Measurements from ENCODE around the gene DNLZ.
A peak's percentile ranks its signal among the peaks of the same experiment; 100 is the strongest.

Gene DNLZ

DNA sequence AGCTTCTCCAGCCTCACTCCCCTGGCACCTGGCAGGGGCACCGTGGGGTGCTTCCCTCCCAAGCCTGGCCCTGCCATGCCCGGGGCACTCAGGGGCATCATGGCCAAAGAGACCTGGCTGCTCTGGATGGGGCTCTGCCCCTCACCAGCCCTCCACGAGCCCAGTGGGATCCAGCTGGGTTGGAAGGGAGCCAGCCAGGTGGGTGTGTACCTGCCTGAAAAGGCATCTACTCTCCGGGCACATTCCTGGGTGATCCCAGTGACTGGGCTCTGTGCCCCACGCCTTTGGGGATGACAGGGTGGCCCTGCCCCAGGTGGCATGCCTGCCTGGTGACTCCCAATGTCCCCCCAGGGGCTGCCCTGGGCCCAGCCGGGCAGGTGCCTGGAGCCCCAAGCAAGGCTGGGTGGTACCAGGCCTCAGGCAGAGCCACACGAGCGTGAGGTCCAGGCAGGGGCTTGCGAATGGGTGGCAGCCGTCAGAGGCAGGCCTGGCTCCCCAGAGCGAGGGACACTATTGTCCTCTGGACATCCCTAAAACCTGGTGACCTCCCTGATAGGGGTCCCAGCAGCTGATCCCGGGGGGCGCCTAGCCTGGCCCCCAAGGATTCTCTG, 35.4 kb downstream of the DNLZ start:
- Histone ChIP-seq H3K36me3 (ENCODE audit: control insufficient read depth, insufficient read depth, low read length) (no peaks in the 10 kb centered on the region), H3K4me2 (ENCODE audit: low read length) (peak overlapping the region; percentile 87), H3K4me1 (no peaks in the 10 kb centered on the region), H3K27ac (no peak overlapping the region), H3K9me3 (ENCODE audit: control insufficient read depth, low read length) (no peaks in the 10 kb centered on the region), H2AFZ (no peak overlapping the region), H3K79me2 (no peaks in the 10 kb centered on the region), H3K9ac (no peak overlapping the region), H3K27me3 (ENCODE audit: control insufficient read depth, insufficient read depth, low read length) (no peaks in the 10 kb centered on the region), H3K4me3 (ENCODE audit: low read depth, low read length) (peak overlapping the region; percentile 38)
- no peak for TF ChIP-seq CTCF (IDR thresholded peaks at IDR 0.05)

- H3K4me1 ChIP-seq, result no peaks in the 10 kb centered on the region
- H3K9ac ChIP-seq, result no peak within 1 kb of the TSS
- peak within 1 kb of the TSS; percentile 87 for H3K4me2 ChIP-seq (ENCODE audit: low read length)
- no peak for TF ChIP-seq CTCF (IDR thresholded peaks at IDR 0.05)
- H3K27me3 ChIP-seq (ENCODE audit: control insufficient read depth, insufficient read depth, low read length), result no peaks in the 10 kb centered on the region
- H3K4me3 ChIP-seq (ENCODE audit: low read depth, low read length), result peak within 1 kb of the TSS; percentile 38
- peak within 1 kb of the TSS; percentile 66 for H2AFZ ChIP-seq
- H3K79me2 ChIP-seq, result no peaks in the 10 kb centered on the region
- H3K27ac ChIP-seq, result no peak within 1 kb of the TSS
- H3K36me3 ChIP-seq (ENCODE audit: control insufficient read depth, insufficient read depth, low read length), result no peaks in the 10 kb centered on the region
- no peaks in the 10 kb centered on the region for H3K9me3 ChIP-seq (ENCODE audit: control insufficient read depth, low read length)
Measured at GRCh38 chr9:136327304-136327974, 36.1 kb downstream of the DNLZ start, which contains the start of gene GPSM1. GPSM1 (plus strand) TSS chr9:136327539; CDS start chr9:136327696, 157 bp downstream.

GRCh38 chr9:136326761-136327303, 36.7 kb downstream of the DNLZ start:
- H3K9ac ChIP-seq, result no peak overlapping the region
- TF ChIP-seq CTCF (IDR thresholded peaks at IDR 0.05), result no peak
- peak overlapping the region; percentile 62 for H3K4me2 ChIP-seq (ENCODE audit: low read length)
- peak overlapping the region; percentile 22 for H3K4me3 ChIP-seq (ENCODE audit: low read depth, low read length)
- no peaks in the 10 kb centered on the region for H3K36me3 ChIP-seq (ENCODE audit: control insufficient read depth, insufficient read depth, low read length)
- H2AFZ ChIP-seq, result peak overlapping the region; percentile 66
- H3K4me1 ChIP-seq, result no peaks in the 10 kb centered on the region
- H3K27me3 ChIP-seq (ENCODE audit: control insufficient read depth, insufficient read depth, low read length), result no peaks in the 10 kb centered on the region
- H3K27ac ChIP-seq, result no peak overlapping the region
- no peaks in the 10 kb centered on the region for H3K9me3 ChIP-seq (ENCODE audit: control insufficient read depth, low read length)
- H3K79me2 ChIP-seq, result no peaks in the 10 kb centered on the region

- Histone ChIP-seq H3K27ac (no peak overlapping the region), H3K27me3 (ENCODE audit: control insufficient read depth, insufficient read depth, low read length) (no peaks in the 10 kb centered on the region), H3K4me3 (ENCODE audit: low read depth, low read length) (no peak overlapping the region), H3K4me2 (ENCODE audit: low read length) (no peak overlapping the region), H3K36me3 (ENCODE audit: control insufficient read depth, insufficient read depth, low read length) (no peaks in the 10 kb centered on the region), H3K79me2 (no peaks in the 10 kb centered on the region), H2AFZ (no peak overlapping the region), H3K9ac (no peak overlapping the region), H3K9me3 (ENCODE audit: control insufficient read depth, low read length) (no peaks in the 10 kb centered on the region), H3K4me1 (no peaks in the 10 kb centered on the region)
- TF ChIP-seq CTCF (IDR thresholded peaks at IDR 0.05), result no peak
Measured at GRCh38 chr9:136326061-136326760, 37.3 kb downstream of the DNLZ start.
